GM20000 (cell line): ENCODE data around the gene ATP4A.

ENCODE experiments used
- DNase-seq: peaks from one replicate; pipeline ENCODE4 v3.0.0; 2012; ENCODE audit warnings: low spot score
- TF ChIP-seq, protein P1 (sequence below): IDR thresholded peaks from 2 replicates; pipeline ENCODE4 v1.5.1; 2012; ENCODE audit warnings: mild to moderate bottlenecking, control low read depth; ENCODE audit errors: extremely low read depth, missing control alignments

ATP4A gene

DNA sequence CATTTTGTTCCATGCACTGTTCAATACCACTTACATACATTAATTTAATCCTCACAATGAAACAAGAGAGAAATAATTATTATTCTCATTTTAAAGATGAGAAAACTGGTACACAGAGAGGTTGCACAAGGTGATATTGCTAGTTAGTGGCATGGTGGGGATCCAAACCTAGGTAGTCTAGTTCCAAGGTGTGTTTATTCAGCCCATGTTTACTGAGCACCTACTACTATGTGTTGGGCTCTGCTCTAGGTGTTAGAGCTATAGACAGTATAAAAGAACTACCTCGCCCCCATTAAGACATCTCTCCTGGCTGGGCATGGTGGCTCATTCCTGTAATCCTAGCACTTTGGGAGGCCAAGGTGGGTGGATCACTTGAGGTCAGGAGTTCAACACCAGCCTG, 19.3 kb upstream of the ATP4A start:
- TF ChIP-seq, protein P1, sequence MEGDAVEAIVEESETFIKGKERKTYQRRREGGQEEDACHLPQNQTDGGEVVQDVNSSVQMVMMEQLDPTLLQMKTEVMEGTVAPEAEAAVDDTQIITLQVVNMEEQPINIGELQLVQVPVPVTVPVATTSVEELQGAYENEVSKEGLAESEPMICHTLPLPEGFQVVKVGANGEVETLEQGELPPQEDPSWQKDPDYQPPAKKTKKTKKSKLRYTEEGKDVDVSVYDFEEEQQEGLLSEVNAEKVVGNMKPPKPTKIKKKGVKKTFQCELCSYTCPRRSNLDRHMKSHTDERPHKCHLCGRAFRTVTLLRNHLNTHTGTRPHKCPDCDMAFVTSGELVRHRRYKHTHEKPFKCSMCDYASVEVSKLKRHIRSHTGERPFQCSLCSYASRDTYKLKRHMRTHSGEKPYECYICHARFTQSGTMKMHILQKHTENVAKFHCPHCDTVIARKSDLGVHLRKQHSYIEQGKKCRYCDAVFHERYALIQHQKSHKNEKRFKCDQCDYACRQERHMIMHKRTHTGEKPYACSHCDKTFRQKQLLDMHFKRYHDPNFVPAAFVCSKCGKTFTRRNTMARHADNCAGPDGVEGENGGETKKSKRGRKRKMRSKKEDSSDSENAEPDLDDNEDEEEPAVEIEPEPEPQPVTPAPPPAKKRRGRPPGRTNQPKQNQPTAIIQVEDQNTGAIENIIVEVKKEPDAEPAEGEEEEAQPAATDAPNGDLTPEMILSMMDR, result no peak
- DNase-seq, result no peak

GRCh38 chr19:35578707-35579106, 15.2 kb upstream of the ATP4A start:
- TF ChIP-seq, protein P1, result no peak
- DNase-seq, result no peak

- no peak for DNase-seq
- TF ChIP-seq, protein P1, result no peak
Observed at GRCh38 chr19:35577918-35578317, 14.5 kb upstream of the ATP4A start.

- no peak for DNase-seq
- TF ChIP-seq, protein P1, result no peak
Observed at GRCh38 chr19:35571406-35571965, 8.0 kb upstream of the ATP4A start.

GRCh38 chr19:35569281-35569781, 5.9 kb upstream of the ATP4A start:
- TF ChIP-seq, protein P1, result no peak
- DNase-seq, result no peak

- TF ChIP-seq, protein P1, result no peak
- no peak for DNase-seq
Observed at GRCh38 chr19:35566738-35567137, 3.3 kb upstream of the ATP4A start.

DNA sequence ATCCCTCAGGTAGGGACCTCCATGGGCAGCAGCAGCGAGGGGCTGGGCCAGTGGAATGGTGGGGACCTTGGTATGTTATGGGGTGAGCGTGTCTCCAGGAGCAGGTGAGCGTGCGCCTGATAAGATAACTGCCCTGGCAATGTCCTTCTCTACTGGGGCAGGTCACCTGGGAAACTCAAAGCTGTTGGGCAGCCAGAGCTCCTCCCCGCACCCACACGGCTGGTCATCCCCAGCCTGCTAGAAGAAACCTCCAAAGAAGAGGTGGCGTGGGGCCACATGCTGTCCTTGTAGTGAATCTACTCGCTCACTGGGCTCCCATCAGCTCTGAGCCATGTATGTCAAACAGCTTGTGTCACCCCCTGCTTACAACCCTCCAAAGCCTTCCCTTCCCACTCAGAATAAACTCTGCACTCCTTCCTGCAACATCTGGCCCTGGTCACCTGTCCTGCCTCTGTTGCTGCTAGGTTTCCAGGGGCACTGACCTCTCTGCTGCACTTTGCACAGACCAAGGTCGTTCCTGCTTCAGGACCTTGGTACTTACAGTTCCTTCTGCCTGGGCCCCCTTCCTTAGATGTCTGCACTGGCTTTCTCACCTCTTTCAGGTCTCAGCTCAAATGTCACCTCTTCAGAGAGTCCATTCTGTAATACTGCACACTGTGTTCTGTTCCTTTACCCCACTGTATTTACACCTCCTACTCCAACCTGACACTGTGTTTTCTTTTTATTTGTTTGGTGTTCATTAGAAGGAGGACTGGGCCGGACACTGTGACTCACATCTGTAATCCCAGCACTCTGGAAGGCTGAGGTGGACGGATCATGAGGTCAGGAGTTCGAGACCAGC, 1.8 kb upstream of the ATP4A start:
- DNase-seq, result no peak
- TF ChIP-seq, protein P1, result no peak
